ENCODE measurements around the gene ADGRA3.

ADGRA3 gene

DNA sequence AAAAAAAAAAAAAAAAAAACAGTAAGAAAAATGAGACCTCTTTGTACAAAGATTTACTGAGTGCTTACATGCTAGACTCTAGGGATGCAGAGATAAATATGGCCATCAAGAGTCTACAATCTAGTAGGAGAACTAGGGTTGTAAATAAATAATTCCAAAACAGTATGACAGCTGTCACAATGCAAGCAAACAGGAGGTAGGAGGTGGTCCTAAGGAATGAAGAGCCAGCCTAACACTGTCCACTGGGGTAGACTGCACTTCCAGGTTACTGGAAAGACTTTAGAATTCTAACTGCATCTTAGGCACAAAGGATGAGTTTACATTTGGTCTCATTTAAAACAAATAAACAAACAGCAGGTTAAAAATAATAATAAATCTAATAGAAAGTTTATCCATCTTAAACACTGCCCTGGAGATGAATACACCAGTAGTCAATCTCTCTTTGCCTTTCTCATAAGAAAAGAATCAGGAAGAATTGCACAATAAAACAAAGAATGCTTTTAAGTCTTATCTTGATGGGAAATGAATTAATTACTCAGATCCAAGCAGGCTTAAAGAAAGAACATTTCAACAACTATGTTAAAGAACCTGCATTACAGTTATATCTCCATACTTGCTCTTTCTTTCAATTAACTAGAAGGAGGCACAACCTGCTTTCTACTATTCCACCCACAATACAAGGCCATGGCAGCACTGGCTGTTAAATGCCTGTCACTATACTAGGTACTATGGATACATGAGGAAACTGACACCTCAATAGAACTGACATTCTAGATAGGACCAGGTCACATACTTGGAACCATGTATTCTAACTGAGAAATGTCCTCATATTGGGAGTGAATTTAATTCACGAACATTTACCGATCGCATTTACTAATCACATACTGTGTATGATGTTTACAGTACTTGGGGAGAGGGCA, 12.7 kb downstream of the ADGRA3 start:
- DNase-seq (ENCODE audit: low spot score): no peak
- TF ChIP-seq, protein P1, sequence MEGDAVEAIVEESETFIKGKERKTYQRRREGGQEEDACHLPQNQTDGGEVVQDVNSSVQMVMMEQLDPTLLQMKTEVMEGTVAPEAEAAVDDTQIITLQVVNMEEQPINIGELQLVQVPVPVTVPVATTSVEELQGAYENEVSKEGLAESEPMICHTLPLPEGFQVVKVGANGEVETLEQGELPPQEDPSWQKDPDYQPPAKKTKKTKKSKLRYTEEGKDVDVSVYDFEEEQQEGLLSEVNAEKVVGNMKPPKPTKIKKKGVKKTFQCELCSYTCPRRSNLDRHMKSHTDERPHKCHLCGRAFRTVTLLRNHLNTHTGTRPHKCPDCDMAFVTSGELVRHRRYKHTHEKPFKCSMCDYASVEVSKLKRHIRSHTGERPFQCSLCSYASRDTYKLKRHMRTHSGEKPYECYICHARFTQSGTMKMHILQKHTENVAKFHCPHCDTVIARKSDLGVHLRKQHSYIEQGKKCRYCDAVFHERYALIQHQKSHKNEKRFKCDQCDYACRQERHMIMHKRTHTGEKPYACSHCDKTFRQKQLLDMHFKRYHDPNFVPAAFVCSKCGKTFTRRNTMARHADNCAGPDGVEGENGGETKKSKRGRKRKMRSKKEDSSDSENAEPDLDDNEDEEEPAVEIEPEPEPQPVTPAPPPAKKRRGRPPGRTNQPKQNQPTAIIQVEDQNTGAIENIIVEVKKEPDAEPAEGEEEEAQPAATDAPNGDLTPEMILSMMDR (IDR thresholded peaks at IDR 0.05; ENCODE audit: extremely low read depth, insufficient read depth, missing control alignments): no peak
- in situ Hi-C loops (cut with MboI; ENCODE audit: low pct_unique_long_range_greater_than_20kb, low sequenced_read_pairs, unreplicated experiment): no loop called here

DNA sequence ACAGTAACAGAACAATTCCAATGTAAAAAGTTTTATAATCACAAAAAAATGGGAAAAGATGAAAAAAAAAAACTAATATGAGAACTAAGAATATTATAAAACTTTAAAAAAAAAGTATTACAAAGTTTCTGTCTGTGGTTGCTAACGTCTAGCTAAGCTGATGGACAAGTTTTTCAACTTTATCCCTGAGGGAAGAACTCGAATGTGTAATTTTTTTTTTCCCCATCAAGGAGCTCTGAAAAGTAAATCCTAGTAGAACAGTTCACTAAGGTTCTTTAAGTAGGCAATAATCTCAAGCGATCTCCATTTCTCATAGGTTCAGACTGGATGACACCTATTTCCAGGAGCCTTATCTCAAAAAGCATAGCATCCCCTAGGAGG, 14.2 kb downstream of the ADGRA3 start:
- TF ChIP-seq, protein P1 (IDR thresholded peaks at IDR 0.05; ENCODE audit: extremely low read depth, insufficient read depth, missing control alignments): no peak
- in situ Hi-C loops (cut with MboI; ENCODE audit: low pct_unique_long_range_greater_than_20kb, low sequenced_read_pairs, unreplicated experiment): no loop called here

DNA sequence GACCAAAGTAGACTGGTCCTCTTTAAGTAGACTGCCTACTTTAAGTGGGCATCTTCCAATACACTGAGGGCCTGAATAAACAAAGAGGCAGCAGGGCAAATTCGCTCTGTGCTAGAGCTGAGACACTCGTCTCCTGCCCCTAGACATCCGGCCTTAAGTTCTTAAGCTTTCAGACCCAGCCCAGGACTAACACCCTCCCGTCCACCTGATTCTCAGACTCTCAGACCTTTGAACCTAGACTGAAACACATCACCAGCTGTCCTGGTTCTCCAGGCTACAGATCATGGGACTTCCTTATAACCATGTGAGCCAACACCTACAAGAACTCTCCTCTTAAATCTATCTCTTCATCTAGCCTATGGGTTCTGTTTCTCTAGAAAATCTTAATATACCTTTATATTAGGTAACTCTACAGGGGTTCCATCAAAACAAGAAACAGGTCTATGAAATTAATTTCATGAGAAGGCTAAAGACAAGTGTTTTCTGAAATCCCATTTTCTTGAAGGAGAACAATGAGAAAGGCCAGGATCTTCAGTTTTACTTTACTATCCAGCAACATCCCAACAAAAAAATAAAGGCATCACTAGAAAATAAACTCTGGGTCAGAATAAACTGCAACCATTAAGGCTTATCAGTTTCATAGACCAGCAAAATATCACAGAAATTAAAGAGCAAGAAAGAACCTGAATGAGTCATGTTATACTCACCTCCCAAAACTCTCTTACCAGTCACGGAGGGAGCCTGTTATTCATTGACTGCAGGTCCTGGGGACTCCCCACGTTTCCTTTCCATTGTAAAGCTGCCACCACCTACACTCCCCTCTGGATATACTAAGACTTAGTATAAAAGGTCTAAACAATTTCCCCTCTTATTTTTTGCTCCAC, 14.8 kb downstream of the ADGRA3 start:
- no peak for DNase-seq (ENCODE audit: low spot score)
- in situ Hi-C loops (cut with MboI; ENCODE audit: low pct_unique_long_range_greater_than_20kb, low sequenced_read_pairs, unreplicated experiment): no loop called here
- TF ChIP-seq, protein P1 (IDR thresholded peaks at IDR 0.05; ENCODE audit: extremely low read depth, insufficient read depth, missing control alignments): no peak

More for the DNA sequence above, 14.2 kb downstream of the ADGRA3 start:
- no peak for DNase-seq (ENCODE audit: low spot score)

DNA sequence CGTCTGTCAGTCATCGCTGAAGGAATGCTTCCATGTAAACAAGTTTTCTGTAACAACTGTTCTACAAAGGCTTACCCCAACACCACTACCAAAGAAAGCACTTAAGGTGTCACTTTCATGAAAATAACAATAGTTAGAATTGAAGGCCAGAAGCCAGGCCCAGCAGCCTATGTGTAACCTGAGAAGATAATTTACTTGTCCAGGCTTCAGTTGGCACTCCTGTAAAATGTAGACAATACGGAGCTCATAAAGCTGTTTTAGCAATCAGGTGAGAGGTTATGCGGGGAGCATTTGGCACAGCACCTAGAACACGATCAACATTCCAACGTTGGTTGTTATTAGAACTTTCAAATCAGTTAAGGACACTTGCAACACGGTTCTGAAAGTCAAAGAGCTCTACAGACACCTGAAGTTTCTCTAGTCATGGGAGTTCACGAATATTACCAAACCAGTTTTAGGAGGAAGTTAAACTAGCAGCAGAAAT, 15.7 kb downstream of the ADGRA3 start:
- in situ Hi-C loops (cut with MboI; ENCODE audit: low pct_unique_long_range_greater_than_20kb, low sequenced_read_pairs, unreplicated experiment): no loop called here
- DNase-seq (ENCODE audit: low spot score): no peak
- TF ChIP-seq, protein P1 (IDR thresholded peaks at IDR 0.05; ENCODE audit: extremely low read depth, insufficient read depth, missing control alignments): no peak

DNA sequence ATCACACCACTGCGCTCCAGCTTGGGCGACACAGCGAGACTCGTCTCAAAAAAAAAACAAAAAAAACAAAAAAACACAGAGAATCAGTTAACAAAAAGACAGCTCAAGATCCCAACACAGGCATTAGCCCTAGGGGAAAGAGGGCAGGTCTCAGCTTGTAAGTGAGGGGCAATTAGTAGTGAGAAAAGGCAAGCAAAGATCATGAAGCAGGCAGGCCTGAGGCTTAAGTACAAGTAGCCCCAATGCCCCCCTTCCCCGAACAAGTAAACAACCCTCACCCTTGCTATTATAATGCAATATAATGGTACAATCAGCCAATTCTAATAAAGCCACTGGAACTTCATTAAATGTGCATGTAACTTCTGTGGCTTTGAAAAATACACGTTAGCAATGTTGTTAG, 17.0 kb downstream of the ADGRA3 start:
- TF ChIP-seq, protein P1 (IDR thresholded peaks at IDR 0.05; ENCODE audit: extremely low read depth, insufficient read depth, missing control alignments): no peak
- no peak for DNase-seq (ENCODE audit: low spot score)
- in situ Hi-C loops (cut with MboI; ENCODE audit: low pct_unique_long_range_greater_than_20kb, low sequenced_read_pairs, unreplicated experiment): no loop called here

DNA sequence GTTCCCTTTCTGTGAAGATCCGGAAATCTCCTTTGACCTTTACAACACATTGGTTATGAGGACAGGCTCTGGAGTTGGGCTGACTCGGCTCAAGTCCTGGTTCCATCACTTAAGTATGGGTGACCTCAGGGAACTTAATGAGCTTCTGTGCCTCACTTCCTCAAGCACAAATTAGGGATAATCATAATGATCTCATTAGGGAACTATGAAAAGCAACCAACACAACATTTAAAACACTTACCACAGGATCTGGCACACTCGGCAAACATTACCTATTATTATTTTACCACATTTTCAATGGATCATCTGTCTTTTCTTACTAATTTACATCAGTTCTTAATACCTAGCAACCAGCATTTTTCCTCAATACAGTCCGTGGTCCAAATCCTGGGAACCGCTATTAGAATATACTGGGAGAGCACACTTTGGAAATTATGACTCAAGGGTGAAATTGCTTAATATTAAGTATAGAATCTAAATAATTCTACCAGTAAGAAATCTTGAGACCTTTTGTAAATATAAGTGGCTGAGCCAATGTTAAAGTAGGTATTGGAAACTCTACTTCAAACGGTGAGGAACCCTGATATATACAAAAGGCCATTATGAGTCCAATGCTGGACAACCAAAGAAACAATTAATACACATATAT, 19.6 kb downstream of the ADGRA3 start:
- in situ Hi-C loops (cut with MboI; ENCODE audit: low pct_unique_long_range_greater_than_20kb, low sequenced_read_pairs, unreplicated experiment): no loop called here
- DNase-seq (ENCODE audit: low spot score): no peak
- TF ChIP-seq, protein P1 (IDR thresholded peaks at IDR 0.05; ENCODE audit: extremely low read depth, insufficient read depth, missing control alignments): no peak

Data from GM13977 (cell line).